Endodermal cell (in vitro differentiated cells): Measurements from ENCODE around the gene RAB11FIP5. TPM values are rescaled to one million over a fixed set of nuclear protein-coding genes. Genes with fewer than 3 reads are reported as not detected.
A peak's percentile ranks its signal among the peaks of the same experiment; 100 is the strongest.

Experiments used
- DNase-seq: peaks from one replicate; pipeline ENCODE4 v3.0.0-alpha.2; 2017
- H3K27ac ChIP-seq: 2 replicates; pipeline ENCODE4 v1.5.1; 2013; ENCODE audit warnings: mild to moderate bottlenecking, low read depth, low read length, moderate library complexity
- H3K27me3 ChIP-seq: 2 replicates; pipeline ENCODE4 v1.6.1; 2013; ENCODE audit warnings: mild to moderate bottlenecking, low read length, moderate library complexity; ENCODE audit not compliant: insufficient read depth, control insufficient read depth, poor library complexity, severe bottlenecking
- H3K36me3 ChIP-seq: 2 replicates; pipeline ENCODE4 v1.7.0; 2013; ENCODE audit warnings: mild to moderate bottlenecking, low read length, moderate library complexity; ENCODE audit not compliant: control insufficient read depth, insufficient read depth
- H3K4me1 ChIP-seq: one replicate; pipeline ENCODE4 v1.7.0; 2013; ENCODE audit warnings: low read length; ENCODE audit not compliant: control insufficient read depth, insufficient read depth
- H3K4me3 ChIP-seq: 2 replicates; pipeline ENCODE4 v1.5.1; 2013; ENCODE audit warnings: mild to moderate bottlenecking, low read length, moderate library complexity
- H3K9ac ChIP-seq: 2 replicates; pipeline ENCODE4 v1.6.1; 2013; ENCODE audit warnings: mild to moderate bottlenecking, low read length, moderate library complexity; ENCODE audit not compliant: poor library complexity, severe bottlenecking; ENCODE audit errors: extremely low read depth
- H3K9me3 ChIP-seq: 2 replicates; pipeline ENCODE4 v1.6.1; 2013; ENCODE audit warnings: mild to moderate bottlenecking, low read length, moderate library complexity; ENCODE audit not compliant: control insufficient read depth
- H3K27ac Mint-ChIP-seq: 2 replicates; pipeline ENCODE4 v1.8.0; 2020; ENCODE audit warnings: mixed read lengths
- H3K27me3 Mint-ChIP-seq: 2 replicates; pipeline ENCODE4 v1.8.0; 2021; ENCODE audit warnings: mild to moderate bottlenecking, mixed read lengths; ENCODE audit not compliant: insufficient read depth
- H3K36me3 Mint-ChIP-seq: 2 replicates; pipeline ENCODE4 v1.8.0; 2020; ENCODE audit warnings: low read depth, mixed read lengths
- H3K4me1 Mint-ChIP-seq: 2 replicates; pipeline ENCODE4 v1.8.0; 2020; ENCODE audit warnings: mixed read lengths
- H3K4me3 Mint-ChIP-seq: 2 replicates; pipeline ENCODE4 v1.8.0; 2020; ENCODE audit warnings: mild to moderate bottlenecking, moderate library complexity, mixed read lengths
- H3K9me3 Mint-ChIP-seq: 2 replicates; pipeline ENCODE4 v1.8.0; 2020; ENCODE audit warnings: mild to moderate bottlenecking, mixed read lengths
- WGBS, 2 experiments: methylation state at CpG; one replicate each; pipeline versions ENCODE4 v1.1.5 to v1.1.7; 2013; ENCODE audit warnings: missing lambda C conversion rate in 2 of 2, mixed read lengths in 1 of 2; ENCODE audit not compliant: insufficient coverage in 1 of 2, insufficient read length in 1 of 2; 5-methylcytosine and 5-hydroxymethylcytosine counted together
- total RNA-seq, 2 donors: library from RNA; stranded (reverse); fragmentation: NEBNext Ultra II Directional in 1 of 2; extraction: Animal tissue kit (Norgen Biotek cat#: 25700) in 1 of 2; gene quantifications; 2 replicates in 1 of 2; 3 replicates in 1 of 2; pipeline ENCODE4 v1.2.1, GENCODE V29; 2021
- TF ChIP-seq, protein P1 (sequence below): fragments of 200-600 bp; sonication (generic); conservative IDR thresholded peaks from 2 replicates; pipeline ENCODE4 v1.5.0; 2021; ENCODE audit warnings: antibody characterized with exemption, mild to moderate bottlenecking

RAB11FIP5 gene
- total RNA-seq, 2 donors from 2014 or later = 12.1 to 17.3 TPM

DNA sequence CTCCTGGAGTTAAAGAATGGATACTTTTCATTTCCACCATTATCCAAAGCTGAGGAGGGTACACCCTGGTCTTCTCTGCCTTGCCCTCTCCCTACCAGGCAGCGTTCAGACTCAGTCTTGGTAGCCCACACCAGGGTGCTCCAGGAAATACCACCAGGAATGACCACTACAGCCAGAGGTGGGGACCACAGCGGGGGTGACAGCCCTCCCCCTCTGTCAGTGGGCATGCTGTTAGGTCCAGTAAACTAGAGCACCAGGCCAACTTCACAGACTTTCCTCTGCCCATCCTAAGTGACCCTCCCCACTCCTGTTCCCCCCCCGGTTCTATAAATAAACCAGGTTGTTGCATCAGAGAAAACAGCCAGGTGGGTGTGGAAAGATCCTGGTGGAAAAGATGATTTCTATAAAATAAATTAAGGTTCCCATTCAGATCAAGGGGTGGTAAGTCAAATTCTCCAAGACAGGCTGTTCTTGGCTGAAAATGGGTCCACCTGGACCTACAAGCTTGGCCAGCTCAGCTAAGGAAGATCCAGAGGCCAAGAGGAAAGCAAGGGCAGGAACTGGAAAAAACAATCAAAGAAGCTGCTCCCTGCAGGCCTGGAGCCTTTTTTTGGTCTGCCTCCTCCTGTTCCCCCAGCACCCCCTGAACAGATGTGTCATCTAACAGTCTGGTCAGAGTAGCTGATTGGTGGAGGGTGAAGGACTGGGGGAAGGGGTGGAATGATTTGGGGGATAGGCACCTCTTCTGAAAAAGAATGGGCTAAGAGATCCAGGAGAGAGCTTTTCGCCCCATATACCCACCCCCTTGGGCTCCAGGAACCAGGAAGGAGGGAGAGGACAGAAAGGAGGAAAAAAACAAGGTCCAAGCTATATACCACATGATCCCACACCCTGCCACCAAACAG lies 2.3 kb downstream of the RAB11FIP5 start:
- H3K9me3 ChIP-seq = peaks cover 8% of the 10 kb centered on the region
- H3K27me3 ChIP-seq = no peaks in the 10 kb centered on the region
- H3K4me1 Mint-ChIP-seq = peaks cover 11% of the 10 kb centered on the region
- H3K9me3 Mint-ChIP-seq = peaks cover 6% of the 10 kb centered on the region
- H3K27ac ChIP-seq = no peak overlapping the region
- H3K4me3 ChIP-seq = peak overlapping the region; percentile 87
- no peak overlapping the region for H3K9ac ChIP-seq
- no peak for DNase-seq
- H3K27me3 Mint-ChIP-seq = peaks cover 14% of the 10 kb centered on the region
- H3K4me3 Mint-ChIP-seq = peak overlapping the region; percentile 72
- no peaks in the 10 kb centered on the region for H3K36me3 ChIP-seq
- H3K4me1 ChIP-seq = no peaks in the 10 kb centered on the region
- TF ChIP-seq, protein P1, sequence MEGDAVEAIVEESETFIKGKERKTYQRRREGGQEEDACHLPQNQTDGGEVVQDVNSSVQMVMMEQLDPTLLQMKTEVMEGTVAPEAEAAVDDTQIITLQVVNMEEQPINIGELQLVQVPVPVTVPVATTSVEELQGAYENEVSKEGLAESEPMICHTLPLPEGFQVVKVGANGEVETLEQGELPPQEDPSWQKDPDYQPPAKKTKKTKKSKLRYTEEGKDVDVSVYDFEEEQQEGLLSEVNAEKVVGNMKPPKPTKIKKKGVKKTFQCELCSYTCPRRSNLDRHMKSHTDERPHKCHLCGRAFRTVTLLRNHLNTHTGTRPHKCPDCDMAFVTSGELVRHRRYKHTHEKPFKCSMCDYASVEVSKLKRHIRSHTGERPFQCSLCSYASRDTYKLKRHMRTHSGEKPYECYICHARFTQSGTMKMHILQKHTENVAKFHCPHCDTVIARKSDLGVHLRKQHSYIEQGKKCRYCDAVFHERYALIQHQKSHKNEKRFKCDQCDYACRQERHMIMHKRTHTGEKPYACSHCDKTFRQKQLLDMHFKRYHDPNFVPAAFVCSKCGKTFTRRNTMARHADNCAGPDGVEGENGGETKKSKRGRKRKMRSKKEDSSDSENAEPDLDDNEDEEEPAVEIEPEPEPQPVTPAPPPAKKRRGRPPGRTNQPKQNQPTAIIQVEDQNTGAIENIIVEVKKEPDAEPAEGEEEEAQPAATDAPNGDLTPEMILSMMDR = no peak
- WGBS, 2 experiments = 80 to 82% methylated on average over 1 to 4 of the region's 4 CpGs
- H3K36me3 Mint-ChIP-seq = peaks cover 2% of the 10 kb centered on the region
- no peak overlapping the region for H3K27ac Mint-ChIP-seq

DNA sequence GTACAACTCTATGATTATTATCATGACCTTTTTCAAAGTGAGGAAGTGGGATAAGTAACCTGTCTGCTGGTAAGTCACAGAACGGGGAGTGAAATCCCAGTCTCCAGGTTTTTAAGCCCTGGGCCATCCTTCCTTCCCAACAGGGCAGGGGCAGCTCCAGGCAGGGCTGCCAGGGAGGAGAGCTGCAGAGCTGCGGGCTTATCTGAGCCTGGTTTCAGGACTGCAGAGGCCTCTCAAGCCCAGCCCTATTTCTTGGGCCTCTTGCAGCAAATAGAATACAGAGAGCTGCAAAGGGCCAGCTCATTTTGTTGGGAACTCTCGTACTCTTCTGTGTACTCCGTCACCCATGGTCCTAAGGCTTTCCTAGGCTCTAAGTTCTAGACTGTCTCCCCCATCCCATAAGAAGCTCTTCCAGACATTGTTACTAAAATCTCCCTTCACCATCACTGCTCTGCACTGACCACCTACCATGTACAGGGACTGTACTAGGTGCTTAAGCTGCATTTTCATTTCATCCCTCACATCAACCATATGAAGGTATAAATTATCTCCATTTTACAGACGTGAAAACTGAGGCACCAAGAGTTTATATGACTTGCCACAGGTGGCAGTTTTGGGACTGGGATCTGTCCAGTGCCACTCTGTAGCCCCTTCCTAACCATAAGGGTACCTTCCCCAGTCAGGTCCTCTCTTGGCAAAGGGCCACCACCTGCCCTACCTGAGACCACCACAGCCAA lies 3.1 kb downstream of the RAB11FIP5 start:
- H3K27me3 Mint-ChIP-seq = peaks cover 9% of the 10 kb centered on the region

DNA sequence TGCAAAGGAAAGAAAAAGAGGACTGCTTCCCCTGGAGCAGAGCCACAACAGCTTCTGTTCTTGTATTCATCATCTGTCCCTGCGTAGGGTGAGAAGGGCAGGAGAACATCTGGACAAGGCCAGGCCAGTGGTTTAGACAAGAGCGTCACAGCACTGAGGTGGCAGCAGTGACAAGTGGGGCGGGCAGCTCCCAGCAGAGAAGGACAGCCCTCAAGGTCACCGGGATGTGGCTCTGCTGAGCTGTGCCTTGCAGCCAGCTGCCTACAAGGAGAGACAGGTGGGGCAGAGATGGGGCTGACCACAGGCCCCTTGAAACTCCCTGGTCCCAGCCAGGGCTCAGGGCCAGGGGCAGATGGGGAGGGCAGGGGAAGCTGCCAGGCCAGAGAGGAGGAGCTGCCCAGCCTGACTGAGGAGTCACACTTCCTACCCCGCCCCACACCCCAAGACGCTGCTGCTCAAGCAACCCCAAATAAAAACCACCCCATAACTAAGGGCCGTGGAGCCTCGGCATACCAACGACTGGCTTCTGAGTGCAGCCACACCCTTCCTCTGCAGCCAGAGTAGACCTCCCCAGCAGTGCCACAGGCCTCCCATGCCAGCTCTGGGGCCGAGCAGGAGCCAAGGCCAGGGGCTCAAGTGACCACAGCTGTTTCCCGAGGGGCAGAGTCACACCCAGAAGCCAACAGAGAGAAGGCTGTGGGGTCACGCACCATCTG lies 5.4 kb downstream of the RAB11FIP5 start:
- Mint-ChIP-seq H3K27ac (no peak overlapping the region), H3K27me3 (no peaks in the 10 kb centered on the region), H3K36me3 (peaks cover 7% of the 10 kb centered on the region), H3K9me3 (no peaks in the 10 kb centered on the region), H3K4me3 (no peak overlapping the region), H3K4me1 (peaks cover 19% of the 10 kb centered on the region)
- H3K4me3 ChIP-seq = no peak overlapping the region
- TF ChIP-seq, protein P1 = no peak
- 68 to 83% methylated on average over 3 to 12 of the region's 12 CpGs for WGBS, 2 experiments
- H3K4me1 ChIP-seq = peaks cover 3% of the 10 kb centered on the region
- H3K27ac ChIP-seq = no peak overlapping the region
- H3K9ac ChIP-seq = no peak overlapping the region
- peak; percentile 31 for DNase-seq
- no peaks in the 10 kb centered on the region for H3K36me3 ChIP-seq
- H3K9me3 ChIP-seq = no peaks in the 10 kb centered on the region
- H3K27me3 ChIP-seq = no peaks in the 10 kb centered on the region

More for the DNA sequence above, 3.1 kb downstream of the RAB11FIP5 start:
- Histone ChIP-seq H3K9me3 (peaks cover 5% of the 10 kb centered on the region), H3K36me3 (no peaks in the 10 kb centered on the region), H3K9ac (no peak overlapping the region), H3K4me3 (no peak overlapping the region), H3K4me1 (no peaks in the 10 kb centered on the region), H3K27me3 (no peaks in the 10 kb centered on the region), H3K27ac (no peak overlapping the region)
- TF ChIP-seq, protein P1 = no peak
- H3K36me3 Mint-ChIP-seq = peaks cover 3% of the 10 kb centered on the region
- DNase-seq = no peak
- peaks cover under 1% of the 10 kb centered on the region for H3K9me3 Mint-ChIP-seq
- no peak overlapping the region for H3K27ac Mint-ChIP-seq
- H3K4me1 Mint-ChIP-seq = peaks cover 11% of the 10 kb centered on the region
- 90 to 97% methylated on average over 4 to 5 of the region's 5 CpGs for WGBS, 2 experiments
- H3K4me3 Mint-ChIP-seq = no peak overlapping the region
